Choroid plexus epithelial cell (primary cell): ENCODE results near the gene ATXN2.
"Not testable (repeated sequence)": the region's sequence is repeated elsewhere in the genome, so short reads cannot be mapped to it uniquely, and the experiment has no call there.

Experiments
- DNase-seq: peaks from one replicate; pipeline ENCODE4 v3.0.0-alpha.2; 2010; ENCODE audit warnings: low read depth
- H3K4me3 ChIP-seq: 2 replicates; pipeline ENCODE4 v1.5.1; 2011; ENCODE audit warnings: low read depth, mild to moderate bottlenecking, control low read depth, low read length, moderate library complexity
- CTCF ChIP-seq: conservative IDR thresholded peaks from 2 replicates; pipeline ENCODE4 v1.5.1; 2011; ENCODE audit warnings: low read depth, mild to moderate bottlenecking, control low read depth, inconsistent platforms, low read length, moderate library complexity

Gene ATXN2

DNA sequence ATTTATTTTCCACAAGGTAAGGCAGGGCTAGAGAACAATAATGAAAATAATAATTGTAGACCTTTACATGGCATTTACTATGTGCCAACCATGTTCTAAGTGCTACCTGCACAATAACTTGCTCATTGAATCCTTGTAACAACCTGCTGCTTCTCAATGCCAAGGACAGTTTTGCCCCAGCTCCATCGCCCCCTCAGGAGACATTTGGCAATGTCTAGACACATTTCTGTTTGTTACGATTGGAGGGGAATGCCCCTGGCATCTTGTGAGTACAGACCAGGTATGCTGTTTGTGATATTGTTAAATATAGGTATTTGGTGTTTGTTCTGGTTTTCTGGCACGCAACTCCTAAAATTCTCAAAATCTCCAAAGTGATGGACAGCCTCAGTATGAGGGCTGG, 8.1 kb upstream of the ATXN2 start:
- no peak overlapping the region for H3K4me3 ChIP-seq
- no peak for DNase-seq
- TF ChIP-seq CTCF: peak; percentile 4

DNA sequence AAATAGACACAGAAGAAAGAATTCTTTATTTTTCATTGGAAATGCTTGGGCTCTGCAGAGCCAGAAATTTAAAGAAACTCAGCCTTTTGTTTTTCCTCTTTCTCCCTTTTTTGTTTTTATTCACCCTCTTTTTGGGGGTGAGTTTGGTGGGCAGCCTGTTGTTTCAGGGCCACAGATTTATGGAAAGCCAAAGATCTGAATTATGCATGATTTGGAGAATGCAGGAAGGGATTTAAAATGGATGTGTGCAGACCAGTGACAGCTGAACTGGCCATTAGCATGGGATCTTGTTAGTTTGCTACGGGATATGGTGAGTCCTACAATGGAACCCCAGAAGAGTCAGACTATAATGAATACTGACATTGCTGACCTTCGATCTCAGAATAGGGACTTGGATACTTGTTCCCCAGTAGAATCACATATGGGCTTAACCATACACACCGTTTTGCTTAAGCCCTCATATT, 7.7 kb upstream of the ATXN2 start:
- TF ChIP-seq CTCF: no peak
- no peak overlapping the region for H3K4me3 ChIP-seq
- DNase-seq: no peak

DNA sequence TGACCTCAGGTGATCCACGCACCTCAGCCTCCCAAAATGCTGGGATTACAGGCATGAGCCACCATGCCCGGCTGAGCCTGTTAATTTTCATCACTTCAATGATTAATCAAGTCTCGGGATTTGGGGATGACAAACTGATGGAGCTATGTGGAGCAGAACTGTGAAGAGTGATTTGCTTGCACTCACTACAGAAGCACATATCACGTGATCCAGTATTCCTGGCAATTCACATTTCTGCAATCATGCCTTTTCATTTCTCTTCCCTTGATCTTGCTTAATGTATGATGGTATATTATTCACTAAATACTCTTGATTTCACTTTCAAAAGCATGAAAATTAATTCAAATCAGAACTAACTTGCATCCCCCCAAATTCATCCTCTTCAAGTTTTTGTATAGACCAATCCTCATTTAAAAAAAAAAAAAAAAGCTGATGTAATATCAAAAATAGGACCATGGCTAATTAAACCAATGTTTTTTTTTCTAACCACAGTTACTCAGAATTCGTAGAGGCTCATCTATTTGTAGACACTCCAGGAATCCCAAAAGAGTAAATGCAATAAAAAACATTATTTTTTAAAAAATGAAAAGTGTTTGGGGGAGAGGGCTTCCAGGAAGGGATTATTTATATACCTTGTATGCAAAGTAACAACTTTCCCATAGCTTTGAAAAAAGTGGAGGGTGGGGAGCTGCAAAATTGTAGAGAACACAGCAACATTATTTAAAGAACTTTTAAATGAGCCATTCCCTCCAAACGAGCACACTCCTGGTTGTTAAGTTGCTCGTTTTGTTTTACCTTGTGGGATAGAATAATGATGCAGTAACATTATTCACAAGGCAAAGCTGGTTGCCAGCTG, 7.0 kb upstream of the ATXN2 start:
- no peak for TF ChIP-seq CTCF
- H3K4me3 ChIP-seq: no peak overlapping the region
- DNase-seq: no peak

- DNase-seq, H3K4me3 ChIP-seq: not testable (repeated sequence)
Observed at GRCh38 chr12:111602857-111603256, 3.7 kb upstream of the ATXN2 start.

DNA sequence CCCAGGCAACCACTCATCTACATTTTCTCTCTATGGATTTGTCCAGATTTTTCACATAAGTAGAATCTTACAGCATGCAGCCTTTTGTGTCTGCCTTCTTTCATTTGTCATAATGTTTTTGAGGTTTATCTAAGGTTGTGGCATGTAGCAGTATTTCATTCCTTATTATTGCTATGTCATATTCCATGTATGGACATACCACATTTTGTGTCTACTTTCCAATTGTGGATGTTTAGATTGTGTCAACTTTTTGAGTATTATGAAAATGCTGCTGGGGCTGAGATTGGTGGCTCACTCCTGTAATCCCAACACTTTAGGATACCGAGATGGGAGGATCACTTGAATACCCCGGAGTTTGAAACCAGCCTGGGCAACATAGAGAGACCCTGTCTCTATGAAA, 3.2 kb upstream of the ATXN2 start:
- no peak for TF ChIP-seq CTCF
- H3K4me3 ChIP-seq: no peak overlapping the region
- DNase-seq: no peak

- H3K4me3 ChIP-seq, DNase-seq: not testable (repeated sequence)
Observed at GRCh38 chr12:111600986-111601385, 1.9 kb upstream of the ATXN2 start.

GRCh38 chr12:111600205-111600642, 1.1 kb upstream of the ATXN2 start:
- TF ChIP-seq CTCF: no peak
- H3K4me3 ChIP-seq: peak overlapping the region; percentile 92
- no peak for DNase-seq
